K562 (cell line): ENCODE measurements around the gene CIB1. TPM values are rescaled to one million over a fixed set of nuclear protein-coding genes. Genes with fewer than 3 reads are reported as not detected.

ENCODE experiments used
- ATF3 ChIP-seq, 2 experiments: fragments of 450-650 bp in 1 of 2; sonication (generic) in 1 of 2; formaldehyde crosslinking in 1 of 2; IDR thresholded peaks in 1 of 2; conservative IDR thresholded peaks in 1 of 2; 2 replicates each; pipeline versions ENCODE4 v1.6.1 to v1.8.1; 2016 to 2023; ENCODE audit warnings: mild to moderate bottlenecking in 2 of 2, moderate library complexity in 2 of 2, inconsistent platforms in 1 of 2, missing genetic modification reagents in 1 of 2
- BMI1 ChIP-seq: fragments of 150-350 bp; IDR thresholded peaks from 2 replicates; pipeline ENCODE4 v1.6.1; 2014; ENCODE audit warnings: low read length
- CTBP1 ChIP-seq: fragments of 450-650 bp; IDR thresholded peaks from 2 replicates; pipeline ENCODE4 v1.6.1; 2016; ENCODE audit warnings: borderline replicate concordance
- GTF2F1 ChIP-seq: IDR thresholded peaks from 2 replicates; pipeline ENCODE4 v1.6.1; 2011; ENCODE audit warnings: low read depth, low read length, improper control_type of control experiment
- MLLT1 ChIP-seq, 2 experiments: fragments of 450-650 bp; IDR thresholded peaks; 2 replicates each; pipeline ENCODE4 v1.6.1; 2016
- RBM22 ChIP-seq: fragments of 200-400 bp; formaldehyde crosslinking; IDR thresholded peaks from 2 replicates; pipeline ENCODE4 v1.6.1; 2018; ENCODE audit warnings: low read length, low read depth; ENCODE audit not compliant: poor library complexity, severe bottlenecking
- RNF219 ChIP-seq: fragments of 250-450 bp; sonication (Bioruptor Pico); IDR thresholded peaks from 2 replicates; pipeline ENCODE4 v1.5.0; 2022; ENCODE audit warnings: mild to moderate bottlenecking
- SAFB ChIP-seq: fragments of 200-400 bp; formaldehyde crosslinking; IDR thresholded peaks from 2 replicates; pipeline ENCODE4 v1.6.1; 2017; ENCODE audit warnings: low read depth, low read length, borderline replicate concordance
- TRIM28 ChIP-seq: fragments of 450-650 bp; IDR thresholded peaks from 2 replicates; pipeline ENCODE4 v1.6.1; 2017
- TSC22D4 ChIP-seq: fragments of 450-650 bp; IDR thresholded peaks from 2 replicates; pipeline ENCODE4 v1.6.1; 2016; ENCODE audit warnings: missing genetic modification characterization, missing biosample characterization, control low read depth
- U2AF2 ChIP-seq: fragments of 200-400 bp; formaldehyde crosslinking; optimal IDR thresholded peaks from 2 replicates; pipeline ENCODE3; 2017; ENCODE audit warnings: low read depth, mild to moderate bottlenecking, low read length
- ZFP30 ChIP-seq: fragments of 250-450 bp; sonication (Bioruptor Pico); IDR thresholded peaks from 2 replicates; pipeline ENCODE4 v1.8.0; 2022; ENCODE audit warnings: moderate library complexity, mild to moderate bottlenecking, inconsistent platforms, borderline replicate concordance
- ZMIZ1 ChIP-seq, 2 experiments: fragments of 150-350 bp in 1 of 2; IDR thresholded peaks; 2 replicates each; pipeline ENCODE4 v1.6.1; 2012 to 2016; ENCODE audit warnings: low read depth in 2 of 2, low read length in 2 of 2, mild to moderate bottlenecking in 1 of 2, moderate library complexity in 1 of 2
- ZNF212 ChIP-seq: fragments of 450-650 bp; formaldehyde crosslinking; IDR thresholded peaks from 2 replicates; pipeline ENCODE4 v1.4.0; 2020; ENCODE audit warnings: mild to moderate bottlenecking
- ZNF347 ChIP-seq: fragments of 450-650 bp; formaldehyde crosslinking; IDR thresholded peaks from 2 replicates; pipeline ENCODE4 v1.4.0; 2020; ENCODE audit warnings: low read depth, mild to moderate bottlenecking, moderate library complexity
- ZNF395 ChIP-seq: fragments of 200-800 bp; sonication (Bioruptor generic); IDR thresholded peaks from 2 replicates; pipeline ENCODE4 v1.6.1; 2017; ENCODE audit warnings: missing genetic modification characterization, missing compliant biosample characterization
- ZNF408 ChIP-seq: fragments of 250-450 bp; sonication (Bioruptor Pico); IDR thresholded peaks from 2 replicates; pipeline ENCODE4 v1.4.0; 2020; ENCODE audit warnings: low read depth, mild to moderate bottlenecking, moderate library complexity
- ZNF436 ChIP-seq: fragments of 250-450, 450-650 bp; sonication (Bioruptor Pico); formaldehyde crosslinking; IDR thresholded peaks from 2 replicates; pipeline ENCODE4 v1.7.0; 2020; ENCODE audit warnings: mild to moderate bottlenecking
- polyA plus RNA-seq, 8 experiments: library from polyadenylated mRNA; depleted of rRNA in 4 of 8; stranded (reverse) in 5 of 8; unstranded in 3 of 8; fragments of >200 nt; fragmentation: Nextera tagmentation in 2 of 8; fragmentation: Illumina TruSeq in 1 of 8; extraction: Ambion mirVana in 2 of 8; extraction: Trizol in 1 of 8; gene quantifications; 2 replicates each; pipeline versions ENCODE4 v1.2.1 to v1.2.3, GENCODE V29; 2011 to 2014; ENCODE audit warnings: inconsistent platforms in 1 of 8, missing spikeins in 1 of 8
- total RNA-seq, 7 experiments: library from RNA; depleted of rRNA in 6 of 7; stranded (reverse); fragments of >200 nt in 6 of 7; fragmentation: Illumina TruSeq in 2 of 7; extraction: Trizol in 2 of 7; gene quantifications; 2 replicates each; pipeline versions ENCODE4 v1.2.1 to v1.2.3, GENCODE V29; 2011 to 2021; ENCODE audit warnings: low replicate concordance in 1 of 7

Gene CIB1
- total and polyA plus RNA-seq, 9 of the 15 experiments (the other 6 are each of a cell fraction or from before 2014, with no cell fraction given), result 14.9 to 136 (median 64.5) TPM

- TF ChIP-seq RBM22 (peak; percentile 86), ZNF408 (CRISPR knock-in tag) (no peak), ZNF436 (CRISPR knock-in tag) (no peak), ATF3 (IDR thresholded peaks at IDR 0.05) (no peak), ATF3 (CRISPR knock-in tag; conservative IDR thresholded peaks at IDR 0.05) (no peak), ZFP30 (CRISPR knock-in tag) (no peak), ZNF347 (CRISPR knock-in tag) (no peak), BMI1 (peak; percentile 77), GTF2F1 (no peak), MLLT1 (IDR thresholded peaks at IDR 0.05) (no peak), ZNF395 (CRISPR knock-in tag) (no peak; the same call in 1 of the 2 replicates), ZNF212 (CRISPR knock-in tag) (no peak), TSC22D4 (tag) (no peak), ZMIZ1 (IDR thresholded peaks at IDR 0.05; ENCODE audit: low read depth in 2 of 2, low read length in 2 of 2) (no peak), SAFB (peak; percentile 86; the same call in 1 of the 2 replicates), TRIM28 (no peak), CTBP1 (0 out of 2 replicates have a peak, but pooled peaks have one; percentile 29), U2AF2 (no peak), RNF219 (no peak)
These were observed 15.6 kb upstream of the CIB1 start, which contains the start of gene TTLL13 (continued) for GRCh38 chr15:90249203-90249863.
